Loucy (cell line): Measurements from ENCODE around the gene NET1.

Source experiments
- H2AFZ ChIP-seq: fragments of 200-600 bp; sonication (generic); 2 replicates; pipeline ENCODE4 v1.6.0; 2016; ENCODE audit warnings: antibody characterized with exemption, mild to moderate bottlenecking, low read length, moderate library complexity
- H3F3A ChIP-seq: fragments of 200-600 bp; 2 replicates; pipeline ENCODE4 v1.6.0; 2016; ENCODE audit warnings: antibody characterized with exemption, low read depth, mild to moderate bottlenecking
- H3K27me3 ChIP-seq: fragments of 200-600 bp; sonication (generic); 2 replicates; pipeline ENCODE4 v1.6.1; 2014; ENCODE audit warnings: low read length, mild to moderate bottlenecking; ENCODE audit not compliant: insufficient read depth, poor library complexity, severe bottlenecking
- H3K36me3 ChIP-seq: fragments of 200-600 bp; sonication (generic); 2 replicates; pipeline ENCODE4 v1.6.1; 2016; ENCODE audit warnings: low read length; ENCODE audit not compliant: insufficient read depth
- H3K4me1 ChIP-seq: fragments of 200-600 bp; sonication (generic); 2 replicates; pipeline ENCODE4 v1.5.1; 2014; ENCODE audit warnings: low read length, mild to moderate bottlenecking; ENCODE audit not compliant: insufficient read depth, poor library complexity, severe bottlenecking
- H3K4me2 ChIP-seq: fragments of 200-600 bp; sonication (generic); 2 replicates; pipeline ENCODE4 v1.6.0; 2014; ENCODE audit warnings: antibody characterized with exemption, low read length, low read depth, mild to moderate bottlenecking; ENCODE audit not compliant: poor library complexity, severe bottlenecking
- H3K4me3 ChIP-seq: fragments of 200-600 bp; sonication (generic); 2 replicates; pipeline ENCODE4 v1.5.1; 2014; ENCODE audit warnings: low read length, mild to moderate bottlenecking, mixed read lengths; ENCODE audit not compliant: poor library complexity, severe bottlenecking
- H3K79me2 ChIP-seq: fragments of 200-600 bp; sonication (generic); 2 replicates; pipeline ENCODE4 v1.6.1; 2014; ENCODE audit warnings: low read length; ENCODE audit not compliant: insufficient read depth
- H3K9ac ChIP-seq: fragments of 200-600 bp; sonication (generic); 2 replicates; pipeline ENCODE4 v1.6.0; 2014; ENCODE audit warnings: mild to moderate bottlenecking, low read depth, low read length, moderate library complexity; ENCODE audit not compliant: poor library complexity, severe bottlenecking
- H3K9me2 ChIP-seq: fragments of 200-600 bp; sonication (generic); replicated peaks from 2 replicates; pipeline ENCODE4 v1.6.1; 2016; ENCODE audit warnings: low read depth, low read length, mixed read lengths
- H3K9me3 ChIP-seq: fragments of 200-600 bp; sonication (generic); 2 replicates; pipeline ENCODE4 v1.6.1; 2014; ENCODE audit warnings: mild to moderate bottlenecking, antibody characterized with exemption, low read length, low read depth; ENCODE audit not compliant: insufficient read depth
- H4K20me1 ChIP-seq: fragments of 200-600 bp; sonication (generic); 2 replicates; pipeline ENCODE4 v1.6.0; 2014; ENCODE audit warnings: antibody characterized with exemption, low read length, mild to moderate bottlenecking; ENCODE audit not compliant: insufficient read depth, poor library complexity, severe bottlenecking
- EZH2phosphoT487 ChIP-seq: fragments of 200-600 bp; IDR thresholded peaks from 2 replicates; pipeline ENCODE4 v1.6.1; 2018; ENCODE audit warnings: antibody characterized with exemption, mild to moderate bottlenecking, moderate library complexity, borderline replicate concordance
- TF ChIP-seq, protein P1 (sequence below): fragments of 200-600 bp; sonication (generic); conservative IDR thresholded peaks from 2 replicates; pipeline ENCODE4 v1.5.1; 2014; ENCODE audit warnings: mild to moderate bottlenecking, antibody characterized with exemption, low read length

NET1 gene

DNA sequence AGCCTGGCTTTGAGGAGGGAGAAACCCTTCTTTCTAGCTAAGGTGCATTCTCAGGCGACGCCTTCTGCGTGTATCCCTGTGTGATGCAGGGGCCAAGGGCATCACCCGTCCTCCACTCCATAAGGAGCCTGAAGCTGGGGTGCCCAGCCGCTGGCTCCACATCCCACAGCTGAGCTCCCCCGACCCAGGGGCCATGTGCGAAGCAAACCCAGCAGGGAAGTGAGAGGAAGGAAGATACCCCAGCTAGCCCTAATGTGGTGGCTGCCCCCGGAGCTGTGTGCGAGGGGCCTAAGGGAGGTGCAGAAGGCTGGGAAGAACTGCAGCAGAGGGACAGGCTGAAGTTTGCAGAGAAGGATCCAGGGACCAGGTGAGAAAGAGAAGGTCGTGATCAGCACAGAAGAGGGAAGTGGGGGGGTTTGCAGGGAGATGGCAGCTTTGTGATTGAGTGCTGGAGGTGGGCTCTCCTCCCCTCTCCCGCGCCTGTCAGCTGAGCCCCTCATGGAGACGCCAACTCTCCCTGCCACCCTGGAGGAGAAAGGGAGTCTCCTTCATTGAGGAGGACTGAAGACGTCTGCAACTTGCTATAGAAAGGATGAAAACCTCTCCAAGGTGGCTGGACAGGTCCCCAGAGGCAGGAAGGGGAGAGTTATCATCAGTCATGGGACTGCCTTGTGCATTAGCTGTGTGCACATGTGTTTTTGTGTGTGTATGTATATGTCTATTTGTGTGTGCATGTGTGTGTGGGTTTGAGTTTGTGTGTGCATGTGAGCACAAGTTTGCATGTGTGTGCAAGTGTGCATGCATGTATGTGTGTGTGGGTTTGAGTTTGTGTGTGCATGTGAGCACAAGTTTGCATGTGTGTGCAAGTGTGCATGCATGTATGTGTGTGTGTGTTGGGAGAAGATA is 90.5 kb downstream of the NET1 start:
- Histone ChIP-seq H3K4me2 (no peak overlapping the region), H3K27me3 (no peaks in the 10 kb centered on the region), H3K9ac (no peak overlapping the region), H3F3A (no peaks in the 10 kb centered on the region), H3K79me2 (no peaks in the 10 kb centered on the region), H3K36me3 (no peaks in the 10 kb centered on the region), H3K4me3 (no peak overlapping the region), H3K9me3 (no peaks in the 10 kb centered on the region), H4K20me1 (no peaks in the 10 kb centered on the region), H3K4me1 (no peaks in the 10 kb centered on the region), H2AFZ (no peak overlapping the region), H3K9me2 (no peaks in the 10 kb centered on the region)
- TF ChIP-seq, protein P1, sequence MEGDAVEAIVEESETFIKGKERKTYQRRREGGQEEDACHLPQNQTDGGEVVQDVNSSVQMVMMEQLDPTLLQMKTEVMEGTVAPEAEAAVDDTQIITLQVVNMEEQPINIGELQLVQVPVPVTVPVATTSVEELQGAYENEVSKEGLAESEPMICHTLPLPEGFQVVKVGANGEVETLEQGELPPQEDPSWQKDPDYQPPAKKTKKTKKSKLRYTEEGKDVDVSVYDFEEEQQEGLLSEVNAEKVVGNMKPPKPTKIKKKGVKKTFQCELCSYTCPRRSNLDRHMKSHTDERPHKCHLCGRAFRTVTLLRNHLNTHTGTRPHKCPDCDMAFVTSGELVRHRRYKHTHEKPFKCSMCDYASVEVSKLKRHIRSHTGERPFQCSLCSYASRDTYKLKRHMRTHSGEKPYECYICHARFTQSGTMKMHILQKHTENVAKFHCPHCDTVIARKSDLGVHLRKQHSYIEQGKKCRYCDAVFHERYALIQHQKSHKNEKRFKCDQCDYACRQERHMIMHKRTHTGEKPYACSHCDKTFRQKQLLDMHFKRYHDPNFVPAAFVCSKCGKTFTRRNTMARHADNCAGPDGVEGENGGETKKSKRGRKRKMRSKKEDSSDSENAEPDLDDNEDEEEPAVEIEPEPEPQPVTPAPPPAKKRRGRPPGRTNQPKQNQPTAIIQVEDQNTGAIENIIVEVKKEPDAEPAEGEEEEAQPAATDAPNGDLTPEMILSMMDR: no peak
- TF ChIP-seq EZH2phosphoT487: no peak

DNA sequence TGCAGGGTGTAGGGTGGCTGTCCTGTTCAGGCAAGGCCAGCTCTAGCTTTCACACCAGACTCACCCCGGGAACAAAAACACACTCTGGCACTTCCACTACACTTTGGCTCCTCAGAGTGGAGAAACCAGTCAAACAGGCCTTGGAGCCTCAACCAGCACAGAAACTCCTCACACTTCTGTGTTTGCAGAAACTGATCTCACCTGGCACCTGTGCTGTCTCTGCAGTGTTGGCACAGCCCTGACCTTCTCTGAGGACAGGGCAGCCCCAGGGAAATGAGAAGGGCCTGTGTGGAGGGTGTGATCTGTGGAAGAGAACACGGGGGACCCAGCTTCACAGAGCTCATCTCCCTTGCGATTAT is 91.1 kb downstream of the NET1 start:
- H3K9ac ChIP-seq: no peak overlapping the region
- H3K36me3 ChIP-seq: no peaks in the 10 kb centered on the region
- no peaks in the 10 kb centered on the region for H3K27me3 ChIP-seq
- no peaks in the 10 kb centered on the region for H3K9me3 ChIP-seq
- no peak overlapping the region for H3K4me2 ChIP-seq
- H2AFZ ChIP-seq: no peak overlapping the region
- H3K4me1 ChIP-seq: no peaks in the 10 kb centered on the region
- H3K79me2 ChIP-seq: no peaks in the 10 kb centered on the region
- no peak overlapping the region for H3K4me3 ChIP-seq
- no peaks in the 10 kb centered on the region for H4K20me1 ChIP-seq
- H3K9me2 ChIP-seq: no peaks in the 10 kb centered on the region
- TF ChIP-seq EZH2phosphoT487: no peak
- TF ChIP-seq, protein P1: no peak
- H3F3A ChIP-seq: no peaks in the 10 kb centered on the region

DNA sequence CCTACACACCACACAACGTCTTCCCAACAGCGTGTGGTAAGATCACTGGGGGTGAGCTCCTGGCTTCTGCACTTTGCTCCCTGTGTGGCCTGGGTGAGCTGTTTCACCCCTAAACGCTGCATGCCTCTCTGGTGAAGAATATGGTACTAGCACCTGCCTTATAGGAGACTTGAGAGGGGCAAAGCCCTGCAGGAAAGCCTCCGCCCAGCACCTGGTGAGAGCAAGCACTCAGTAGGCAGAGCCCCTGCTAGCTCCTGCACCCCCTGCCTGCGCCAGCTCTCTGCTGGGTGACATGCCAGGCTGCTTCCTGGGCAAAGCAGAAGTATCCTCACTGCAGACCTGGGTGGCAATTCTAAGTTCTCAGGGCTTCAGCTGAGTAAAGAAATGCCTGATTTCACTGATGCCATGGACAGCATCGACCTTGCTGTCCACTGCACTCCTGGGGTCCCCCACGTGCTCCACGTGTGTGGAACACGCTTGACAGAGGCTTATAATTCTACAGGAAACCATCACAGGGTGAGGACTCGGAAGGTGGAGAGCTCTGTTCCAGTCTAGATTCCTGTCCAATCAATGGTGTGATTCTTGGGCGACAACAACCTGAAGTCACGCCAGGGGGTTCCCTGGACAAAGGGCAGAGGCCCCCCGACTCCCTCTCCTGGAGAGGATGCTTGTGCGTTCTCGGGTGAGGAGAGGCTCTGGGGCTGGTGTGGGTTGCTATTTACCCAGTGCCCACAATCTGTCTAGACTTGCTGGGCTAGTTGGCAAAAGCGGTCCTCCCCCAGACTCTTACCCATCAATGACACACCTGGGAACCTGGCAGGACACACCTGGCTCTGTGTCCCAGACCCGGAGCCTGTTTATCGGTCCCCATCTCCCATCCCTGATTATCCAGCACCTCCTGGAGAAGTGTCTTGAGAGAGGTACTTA is 92.1 kb downstream of the NET1 start:
- Histone ChIP-seq H3K9ac (no peak overlapping the region), H3K4me3 (no peak overlapping the region), H2AFZ (no peak overlapping the region), H3K79me2 (no peaks in the 10 kb centered on the region), H3K4me1 (no peaks in the 10 kb centered on the region), H3K9me2 (no peaks in the 10 kb centered on the region), H3K9me3 (no peaks in the 10 kb centered on the region), H3K4me2 (no peak overlapping the region), H4K20me1 (no peaks in the 10 kb centered on the region), H3K27me3 (no peaks in the 10 kb centered on the region), H3F3A (no peaks in the 10 kb centered on the region), H3K36me3 (no peaks in the 10 kb centered on the region)
- TF ChIP-seq EZH2phosphoT487: no peak
